A673 (cell line): ENCODE measurements around the gene HSD11B1. TPM values are rescaled to one million over a fixed set of nuclear protein-coding genes. Genes with fewer than 3 reads are reported as not detected.

Experiments
- BruUV-seq: library from RNA; stranded (reverse); fragments of 400-500 nt; replicated peaks from 2 replicates; lab custom pipeline; 2021; lab: Mats Ljungman, UMichigan
- CTCF ChIA-PET: fragments of 300-600 bp; sonication (Branson Sonifier 250); formaldehyde crosslinking; loops from one replicate; lab custom pipeline; 2022; ENCODE audit warnings: antibody characterized with exemption; lab: Charles Lee
- POLR2A ChIA-PET: fragments of 300-600 bp; sonication (Branson Sonifier 250); formaldehyde crosslinking; loops from one replicate; lab custom pipeline; 2022; ENCODE audit warnings: antibody characterized with exemption; ENCODE audit not compliant: low non-redundant PET; lab: Charles Lee
- DNase-seq: peaks from one replicate; pipeline ENCODE4 v3.0.0-alpha.2; 2015; ENCODE audit warnings: low spot score
- H3K27ac ChIP-seq: fragments of 200-600 bp; sonication (generic); 2 replicates; pipeline ENCODE4 v1.5.1; 2016; ENCODE audit warnings: mixed run types, low read depth, mild to moderate bottlenecking, mixed read lengths, antibody characterized with exemption, low read length; ENCODE audit not compliant: poor library complexity, severe bottlenecking
- H3K27me3 ChIP-seq: fragments of 200-600 bp; sonication (generic); replicated peaks from 2 replicates; pipeline ENCODE4 v1.6.1; 2017; ENCODE audit warnings: mixed run types, low read depth, mild to moderate bottlenecking, mixed read lengths, antibody characterized with exemption, low read length; ENCODE audit not compliant: insufficient read depth, poor library complexity
- H3K36me3 ChIP-seq: fragments of 200-600 bp; sonication (generic); 2 replicates; pipeline ENCODE4 v1.6.1; 2016; ENCODE audit warnings: mixed run types, mild to moderate bottlenecking, mixed read lengths, antibody characterized with exemption, low read length; ENCODE audit not compliant: insufficient read depth, poor library complexity, severe bottlenecking
- H3K4me1 ChIP-seq: fragments of 200-600 bp; sonication (generic); 2 replicates; pipeline ENCODE4 v1.6.1; 2017; ENCODE audit warnings: mixed run types, mild to moderate bottlenecking, mixed read lengths, antibody characterized with exemption, low read length; ENCODE audit not compliant: insufficient read depth, poor library complexity, severe bottlenecking
- H3K4me3 ChIP-seq: fragments of 200-600 bp; sonication (generic); 2 replicates; pipeline ENCODE4 v1.5.1; 2016; ENCODE audit warnings: low read depth, mixed run types, mild to moderate bottlenecking, mixed read lengths, low read length; ENCODE audit not compliant: poor library complexity, severe bottlenecking
- H3K9me3 ChIP-seq: fragments of 200-600 bp; sonication (generic); 2 replicates; pipeline ENCODE4 v1.6.1; 2016; ENCODE audit warnings: mixed run types, low read depth, mild to moderate bottlenecking, mixed read lengths, antibody characterized with exemption, low read length; ENCODE audit not compliant: poor library complexity, severe bottlenecking
- EZH2 ChIP-seq: fragments of 200-600 bp; sonication (generic); IDR thresholded peaks from 2 replicates; pipeline ENCODE4 v1.6.1; 2017; ENCODE audit warnings: borderline replicate concordance, low read depth, mild to moderate bottlenecking, mixed read lengths, antibody characterized with exemption, low read length; ENCODE audit not compliant: poor library complexity, severe bottlenecking
- intact Hi-C: fragments of 100-400 bp; cut with micrococcal nuclease; formaldehyde crosslinking; loops from one replicate; pipeline ENCODE4 v1.10.0; 2022; ENCODE audit not compliant: unreplicated experiment
- total RNA-seq: library from RNA; stranded (reverse); gene quantifications from 2 replicates; pipeline ENCODE4 v1.2.3, GENCODE V29; 2021
- TF ChIP-seq, protein P1 (sequence below): fragments of 300-800, 200-600 bp; sonication (generic); conservative IDR thresholded peaks from 2 replicates; pipeline ENCODE4 v1.5.1; 2017; ENCODE audit warnings: low read depth, mild to moderate bottlenecking, antibody characterized with exemption, low read length, moderate library complexity, mixed read lengths

Gene HSD11B1
- total RNA-seq, 1 experiment from 2014 or later = not detected

DNA sequence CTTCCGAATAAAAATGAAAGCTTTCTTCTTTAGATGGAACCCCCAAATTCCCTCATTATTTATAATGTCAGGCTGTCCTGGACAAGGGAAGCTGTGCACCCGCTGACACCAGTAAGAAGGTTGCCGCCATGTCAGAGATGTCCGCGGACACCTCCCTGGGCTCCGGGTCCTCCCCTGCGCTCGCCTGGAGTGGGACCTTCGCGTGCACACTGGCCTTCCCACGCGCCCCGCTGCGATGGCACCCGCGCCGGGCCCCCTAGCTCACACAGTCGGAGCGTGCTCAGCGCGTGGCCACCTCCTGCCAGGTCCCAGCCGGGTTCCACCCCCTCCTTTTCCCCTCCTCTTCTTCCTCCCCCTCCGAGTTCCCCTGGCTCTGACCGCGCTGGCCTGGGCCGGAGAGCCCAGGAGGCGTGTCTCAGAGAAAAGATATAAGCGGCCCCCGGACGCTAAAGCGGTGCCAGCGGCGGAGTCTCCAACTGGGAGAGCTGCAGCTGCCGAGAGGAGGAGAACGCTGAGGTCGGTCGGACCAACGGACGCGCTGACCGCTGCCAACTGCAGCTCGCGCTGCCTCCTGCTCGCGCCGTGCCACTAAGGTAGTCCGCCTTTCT, 29.6 kb upstream of the HSD11B1 start, which contains the start of gene G0S2:
Gene G0S2 (plus strand): TSS at position 456 of the 608 bp plus-strand sequence. CDS start 273 bp downstream, outside the sequence.
- Histone ChIP-seq H3K36me3 (no peaks in the 10 kb centered on the region), H3K4me1 (peaks cover 10% of the 10 kb centered on the region), H3K27ac (no peak within 1 kb of the TSS), H3K27me3 (peaks cover 21% of the 10 kb centered on the region), H3K4me3 (peak within 1 kb of the TSS; percentile 52), H3K9me3 (no peaks in the 10 kb centered on the region)
- POLR2A ChIA-PET = no interaction called here
- no TSS peak for BruUV-seq
- TF ChIP-seq, protein P1, sequence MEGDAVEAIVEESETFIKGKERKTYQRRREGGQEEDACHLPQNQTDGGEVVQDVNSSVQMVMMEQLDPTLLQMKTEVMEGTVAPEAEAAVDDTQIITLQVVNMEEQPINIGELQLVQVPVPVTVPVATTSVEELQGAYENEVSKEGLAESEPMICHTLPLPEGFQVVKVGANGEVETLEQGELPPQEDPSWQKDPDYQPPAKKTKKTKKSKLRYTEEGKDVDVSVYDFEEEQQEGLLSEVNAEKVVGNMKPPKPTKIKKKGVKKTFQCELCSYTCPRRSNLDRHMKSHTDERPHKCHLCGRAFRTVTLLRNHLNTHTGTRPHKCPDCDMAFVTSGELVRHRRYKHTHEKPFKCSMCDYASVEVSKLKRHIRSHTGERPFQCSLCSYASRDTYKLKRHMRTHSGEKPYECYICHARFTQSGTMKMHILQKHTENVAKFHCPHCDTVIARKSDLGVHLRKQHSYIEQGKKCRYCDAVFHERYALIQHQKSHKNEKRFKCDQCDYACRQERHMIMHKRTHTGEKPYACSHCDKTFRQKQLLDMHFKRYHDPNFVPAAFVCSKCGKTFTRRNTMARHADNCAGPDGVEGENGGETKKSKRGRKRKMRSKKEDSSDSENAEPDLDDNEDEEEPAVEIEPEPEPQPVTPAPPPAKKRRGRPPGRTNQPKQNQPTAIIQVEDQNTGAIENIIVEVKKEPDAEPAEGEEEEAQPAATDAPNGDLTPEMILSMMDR = no peak
- TF ChIP-seq EZH2 = peak; percentile 17
- intact Hi-C loops = no loop called here
- CTCF ChIA-PET = interaction anchor here (0.7 kb wide), 1 partner anchor 772 kb away, joined by 3 read pairs; no protein-coding TSS in a partner anchor
- peak; percentile 48 for DNase-seq

DNA sequence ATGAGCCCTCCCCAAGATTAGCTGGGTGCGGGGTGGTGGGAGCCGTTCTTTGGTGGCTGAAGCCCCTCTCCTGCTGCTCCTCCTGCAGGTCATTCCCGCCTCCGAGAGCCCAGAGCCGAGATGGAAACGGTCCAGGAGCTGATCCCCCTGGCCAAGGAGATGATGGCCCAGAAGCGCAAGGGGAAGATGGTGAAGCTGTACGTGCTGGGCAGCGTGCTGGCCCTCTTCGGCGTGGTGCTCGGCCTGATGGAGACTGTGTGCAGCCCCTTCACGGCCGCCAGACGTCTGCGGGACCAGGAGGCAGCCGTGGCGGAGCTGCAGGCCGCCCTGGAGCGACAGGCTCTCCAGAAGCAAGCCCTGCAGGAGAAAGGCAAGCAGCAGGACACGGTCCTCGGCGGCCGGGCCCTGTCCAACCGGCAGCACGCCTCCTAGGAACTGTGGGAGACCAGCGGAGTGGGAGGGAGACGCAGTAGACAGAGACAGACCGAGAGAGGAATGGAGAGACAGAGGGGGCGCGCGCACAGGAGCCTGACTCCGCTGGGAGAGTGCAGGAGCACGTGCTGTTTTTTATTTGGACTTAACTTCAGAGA, 29.0 kb upstream of the HSD11B1 start:
- Histone ChIP-seq H3K27ac (no peak overlapping the region), H3K27me3 (peaks cover 21% of the 10 kb centered on the region), H3K4me3 (peak overlapping the region; percentile 52), H3K9me3 (no peaks in the 10 kb centered on the region), H3K4me1 (peaks cover 10% of the 10 kb centered on the region), H3K36me3 (no peaks in the 10 kb centered on the region)
- BruUV-seq = TSS peak; percentile 84
- POLR2A ChIA-PET = no interaction called here
- intact Hi-C loops = no loop called here
- DNase-seq = no peak
- CTCF ChIA-PET = interaction anchor here (0.7 kb wide), 1 partner anchor 771 kb away, joined by 3 read pairs; no protein-coding TSS in a partner anchor
- TF ChIP-seq, protein P1 = no peak
- no peak for TF ChIP-seq EZH2

DNA sequence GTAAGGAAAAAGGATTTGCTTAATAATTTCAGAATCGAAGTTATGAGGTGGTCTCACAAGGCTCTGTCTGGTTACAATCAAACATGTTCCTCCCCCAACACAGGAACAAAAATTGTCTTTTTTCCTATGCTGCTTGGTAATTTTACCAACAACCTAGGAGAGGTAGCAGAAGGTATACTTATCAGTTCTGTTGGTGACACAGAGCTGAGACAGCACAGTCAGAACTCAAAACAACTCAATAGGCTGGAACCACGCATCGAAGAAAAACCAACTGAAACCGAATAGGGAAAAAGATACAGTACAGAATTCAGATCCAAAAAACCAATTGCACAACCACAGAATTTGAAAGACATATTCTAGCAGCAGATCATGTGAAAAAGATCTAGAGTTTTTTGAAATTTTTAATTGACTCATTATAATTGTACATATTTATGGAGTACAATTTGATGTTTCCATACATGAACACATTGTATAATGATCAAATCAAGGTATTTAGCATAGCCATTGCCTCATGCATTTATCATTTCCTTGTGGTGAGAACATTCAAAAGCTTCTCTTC, 25.6 kb upstream of the HSD11B1 start:
- Histone ChIP-seq H3K27me3 (peaks cover 21% of the 10 kb centered on the region), H3K36me3 (no peaks in the 10 kb centered on the region), H3K4me3 (no peak overlapping the region), H3K4me1 (peaks cover 10% of the 10 kb centered on the region), H3K27ac (no peak overlapping the region), H3K9me3 (no peaks in the 10 kb centered on the region)
- intact Hi-C loops = no loop called here
- ChIA-PET CTCF (no interaction called here), POLR2A (no interaction called here)
- no peak for DNase-seq
- BruUV-seq = no TSS peak
- TF ChIP-seq, protein P1 = no peak
- TF ChIP-seq EZH2 = no peak
